Measurements from ENCODE around the gene OR10A6.

The OR10A6 gene

DNA sequence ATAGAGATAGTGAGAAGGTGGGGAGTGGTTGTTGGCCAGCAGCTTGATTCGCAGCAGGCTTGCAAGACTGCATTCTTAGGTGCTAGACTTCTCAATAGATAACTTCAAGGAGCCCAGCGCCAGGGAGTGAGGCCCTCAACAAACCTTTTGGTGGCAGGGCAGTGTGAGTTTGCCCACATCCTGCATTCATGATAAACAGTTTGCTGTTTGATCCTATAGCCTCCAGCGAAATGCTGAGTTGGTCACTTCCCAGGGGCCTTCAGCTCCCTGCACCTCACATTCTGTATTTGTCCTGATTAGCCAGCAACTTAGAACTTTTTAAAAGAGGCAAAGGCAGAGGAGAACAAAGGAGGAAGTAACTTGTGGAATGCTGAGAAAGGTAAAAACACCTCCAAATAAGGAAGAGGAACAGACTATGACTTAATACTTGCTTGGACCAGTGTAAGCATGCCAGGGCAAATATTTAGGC lies 25.1 kb downstream of the OR10A6 start:
- in situ Hi-C loops (cut with MboI; ENCODE audit: low pct_unique_long_range_greater_than_20kb, low sequenced_read_pairs, unreplicated experiment) = no loop called here
- DNase-seq (ENCODE audit: low spot score) = no peak
- TF ChIP-seq, protein P1, sequence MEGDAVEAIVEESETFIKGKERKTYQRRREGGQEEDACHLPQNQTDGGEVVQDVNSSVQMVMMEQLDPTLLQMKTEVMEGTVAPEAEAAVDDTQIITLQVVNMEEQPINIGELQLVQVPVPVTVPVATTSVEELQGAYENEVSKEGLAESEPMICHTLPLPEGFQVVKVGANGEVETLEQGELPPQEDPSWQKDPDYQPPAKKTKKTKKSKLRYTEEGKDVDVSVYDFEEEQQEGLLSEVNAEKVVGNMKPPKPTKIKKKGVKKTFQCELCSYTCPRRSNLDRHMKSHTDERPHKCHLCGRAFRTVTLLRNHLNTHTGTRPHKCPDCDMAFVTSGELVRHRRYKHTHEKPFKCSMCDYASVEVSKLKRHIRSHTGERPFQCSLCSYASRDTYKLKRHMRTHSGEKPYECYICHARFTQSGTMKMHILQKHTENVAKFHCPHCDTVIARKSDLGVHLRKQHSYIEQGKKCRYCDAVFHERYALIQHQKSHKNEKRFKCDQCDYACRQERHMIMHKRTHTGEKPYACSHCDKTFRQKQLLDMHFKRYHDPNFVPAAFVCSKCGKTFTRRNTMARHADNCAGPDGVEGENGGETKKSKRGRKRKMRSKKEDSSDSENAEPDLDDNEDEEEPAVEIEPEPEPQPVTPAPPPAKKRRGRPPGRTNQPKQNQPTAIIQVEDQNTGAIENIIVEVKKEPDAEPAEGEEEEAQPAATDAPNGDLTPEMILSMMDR (IDR thresholded peaks at IDR 0.05; ENCODE audit: extremely low read depth, insufficient read depth, missing control alignments) = no peak

DNA sequence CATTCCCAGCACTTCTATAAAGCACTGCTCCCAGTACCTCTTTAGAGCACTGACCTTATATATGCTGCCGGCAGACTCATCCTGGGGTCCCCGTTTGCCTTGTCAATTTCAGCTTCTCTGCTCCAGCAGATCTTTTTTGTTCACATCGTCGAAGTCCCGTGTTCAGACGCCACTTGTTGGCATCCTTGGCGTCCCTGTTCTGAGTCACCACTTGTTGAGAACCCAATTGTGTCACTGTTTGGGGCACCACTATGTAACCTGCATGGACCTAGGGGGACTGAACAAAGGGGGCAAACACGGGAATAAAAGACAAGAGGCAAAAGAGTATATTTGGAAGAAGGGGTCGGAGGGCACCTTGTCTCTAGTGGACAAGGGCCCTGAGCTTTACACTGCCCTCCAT lies 25.5 kb downstream of the OR10A6 start:
- TF ChIP-seq, protein P1 (IDR thresholded peaks at IDR 0.05; ENCODE audit: extremely low read depth, insufficient read depth, missing control alignments) = no peak
- no peak for DNase-seq (ENCODE audit: low spot score)
- in situ Hi-C loops (cut with MboI; ENCODE audit: low pct_unique_long_range_greater_than_20kb, low sequenced_read_pairs, unreplicated experiment) = no loop called here

DNA sequence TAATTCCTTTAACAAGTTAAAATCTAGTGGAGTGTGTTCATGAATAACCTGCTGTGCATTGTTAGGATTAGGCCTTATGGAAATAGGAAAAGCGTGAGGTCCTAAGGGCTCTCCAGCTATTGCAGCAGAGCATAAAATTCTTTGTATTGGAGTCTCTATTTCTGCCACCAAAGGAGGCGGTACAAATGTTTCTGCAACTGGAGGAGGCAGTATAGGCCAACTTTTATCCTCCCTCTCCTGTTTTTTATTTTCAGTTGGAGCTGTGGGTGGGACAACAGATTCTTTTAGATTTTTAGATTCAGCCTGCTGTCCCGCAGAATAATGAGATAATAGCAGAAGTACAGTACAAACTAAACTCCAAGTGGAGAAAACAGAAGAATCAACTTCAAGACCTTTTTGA lies 26.2 kb downstream of the OR10A6 start:
- DNase-seq (ENCODE audit: low spot score) = no peak
- in situ Hi-C loops (cut with MboI; ENCODE audit: low pct_unique_long_range_greater_than_20kb, low sequenced_read_pairs, unreplicated experiment) = no loop called here

GRCh38 chr11:7903940-7904339 lies 27.1 kb downstream of the OR10A6 start:
- TF ChIP-seq, protein P1 (IDR thresholded peaks at IDR 0.05; ENCODE audit: extremely low read depth, insufficient read depth, missing control alignments) = no peak
- DNase-seq (ENCODE audit: low spot score) = no peak
- in situ Hi-C loops (cut with MboI; ENCODE audit: low pct_unique_long_range_greater_than_20kb, low sequenced_read_pairs, unreplicated experiment) = no loop called here

More for the DNA sequence above, 26.2 kb downstream of the OR10A6 start:
- TF ChIP-seq, protein P1 (IDR thresholded peaks at IDR 0.05; ENCODE audit: extremely low read depth, insufficient read depth, missing control alignments) = no peak

- TF ChIP-seq, protein P1 (IDR thresholded peaks at IDR 0.05; ENCODE audit: extremely low read depth, insufficient read depth, missing control alignments) = no peak
- no peak for DNase-seq (ENCODE audit: low spot score)
- in situ Hi-C loops (cut with MboI; ENCODE audit: low pct_unique_long_range_greater_than_20kb, low sequenced_read_pairs, unreplicated experiment) = no loop called here
Observed at GRCh38 chr11:7901319-7901854, 29.7 kb downstream of the OR10A6 start.

DNA sequence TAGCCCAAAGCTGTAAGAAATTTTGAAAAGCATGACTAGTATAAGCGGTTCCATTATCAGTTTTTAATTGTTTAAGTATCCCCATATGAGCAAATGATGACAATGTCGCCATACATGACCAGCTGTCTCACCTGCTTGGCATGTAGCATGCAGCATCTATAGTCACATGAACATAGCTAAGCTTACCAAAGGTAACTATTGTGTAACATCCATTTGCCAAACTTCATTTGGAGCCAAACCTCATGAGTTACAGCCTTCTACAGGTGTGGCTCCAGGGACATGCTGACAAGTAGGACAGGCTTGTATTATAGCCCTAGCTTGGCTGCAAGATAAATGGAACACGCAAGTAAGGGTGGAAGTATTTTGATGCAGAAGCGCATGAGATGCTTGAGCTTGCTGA lies 30.4 kb downstream of the OR10A6 start:
- in situ Hi-C loops (cut with MboI; ENCODE audit: low pct_unique_long_range_greater_than_20kb, low sequenced_read_pairs, unreplicated experiment) = no loop called here
- no peak for DNase-seq (ENCODE audit: low spot score)
- TF ChIP-seq, protein P1 (IDR thresholded peaks at IDR 0.05; ENCODE audit: extremely low read depth, insufficient read depth, missing control alignments) = no peak

Data from GM13977 (cell line).